HG02610 (cell line): ENCODE data around the gene OR10G6.
"Not testable (repeated sequence)": the region's sequence is repeated elsewhere in the genome, so short reads cannot be mapped to it uniquely, and the experiment has no call there.

Experiments
- ATAC-seq: cut with Tn5 transposase; IDR thresholded peaks from one replicate; pipeline ENCODE4 v1.9.1; 2021; ENCODE audit warnings: mild to moderate bottlenecking, moderate library complexity; ENCODE audit not compliant: unreplicated experiment

Gene OR10G6, protein sequence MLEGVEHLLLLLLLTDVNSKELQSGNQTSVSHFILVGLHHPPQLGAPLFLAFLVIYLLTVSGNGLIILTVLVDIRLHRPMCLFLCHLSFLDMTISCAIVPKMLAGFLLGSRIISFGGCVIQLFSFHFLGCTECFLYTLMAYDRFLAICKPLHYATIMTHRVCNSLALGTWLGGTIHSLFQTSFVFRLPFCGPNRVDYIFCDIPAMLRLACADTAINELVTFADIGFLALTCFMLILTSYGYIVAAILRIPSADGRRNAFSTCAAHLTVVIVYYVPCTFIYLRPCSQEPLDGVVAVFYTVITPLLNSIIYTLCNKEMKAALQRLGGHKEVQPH

DNA sequence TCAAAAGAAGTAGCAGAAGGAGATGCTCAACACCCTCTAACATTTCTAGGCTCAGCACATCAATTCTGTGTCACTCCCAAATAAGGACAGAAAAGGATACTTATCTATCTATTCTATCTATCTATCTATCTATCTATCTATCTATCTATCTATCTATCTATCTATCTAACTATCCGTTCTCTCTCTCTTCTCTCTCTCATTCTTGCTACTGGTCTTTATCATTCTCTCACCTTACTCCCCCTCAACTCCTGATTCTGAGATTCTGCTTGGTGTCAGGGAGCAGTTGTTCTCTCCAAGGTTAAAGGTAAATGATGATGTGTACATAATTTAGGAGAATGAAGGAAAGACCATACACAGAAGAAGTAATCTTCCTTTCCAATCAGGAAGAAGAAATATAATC is at the start of gene OR10G6:
Gene OR10G6 (minus strand): TSS at position 43 of the 400 bp plus-strand sequence. CDS start 0 bp downstream, at position 43.
- no peak for ATAC-seq

DNA sequence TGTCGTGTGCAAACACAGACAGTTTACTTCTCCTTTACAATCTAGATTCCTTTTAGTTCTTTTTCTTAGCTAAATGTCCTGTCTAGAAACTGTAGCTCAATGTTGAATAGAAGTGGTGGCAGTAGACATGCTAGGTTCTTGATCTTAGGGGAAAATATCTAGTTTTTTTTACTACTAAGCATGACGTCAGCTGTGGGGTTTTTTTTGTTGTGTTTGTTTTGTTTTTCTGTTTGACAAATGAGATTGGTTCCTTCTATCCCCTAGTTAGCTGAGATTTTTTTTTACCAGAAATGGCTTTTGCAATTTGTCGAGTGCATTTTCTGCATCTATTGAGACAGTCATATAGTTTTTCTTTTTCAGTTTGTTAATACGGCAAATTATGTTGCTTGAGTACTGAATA is 48.5 kb upstream of the OR10G6 start:
- no peak for ATAC-seq

DNA sequence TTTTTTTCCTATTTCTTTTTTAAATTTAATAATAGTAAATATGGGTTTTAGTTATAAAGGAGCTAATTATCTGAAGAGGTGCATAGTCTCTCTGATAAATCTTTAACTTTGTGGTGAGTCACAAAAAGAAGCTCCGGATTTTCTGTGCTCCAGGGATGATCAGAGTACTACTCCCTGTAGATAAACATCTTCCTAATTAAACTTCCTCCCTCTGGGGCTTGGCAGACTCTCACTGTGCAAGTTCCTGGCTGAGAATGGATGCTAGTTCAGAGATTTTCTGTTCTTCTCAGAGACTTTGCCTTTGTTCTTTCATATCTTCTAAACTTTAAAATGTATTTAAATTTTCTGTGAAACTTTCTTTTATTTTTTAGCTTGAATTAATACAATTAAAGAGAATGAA is 46.3 kb upstream of the OR10G6 start, which contains the start of gene OR10G7:
Gene OR10G7 (minus strand): TSS at position 72 of the 400 bp plus-strand sequence. CDS start 2,324 bp downstream, outside the sequence.
- ATAC-seq: no peak

DNA sequence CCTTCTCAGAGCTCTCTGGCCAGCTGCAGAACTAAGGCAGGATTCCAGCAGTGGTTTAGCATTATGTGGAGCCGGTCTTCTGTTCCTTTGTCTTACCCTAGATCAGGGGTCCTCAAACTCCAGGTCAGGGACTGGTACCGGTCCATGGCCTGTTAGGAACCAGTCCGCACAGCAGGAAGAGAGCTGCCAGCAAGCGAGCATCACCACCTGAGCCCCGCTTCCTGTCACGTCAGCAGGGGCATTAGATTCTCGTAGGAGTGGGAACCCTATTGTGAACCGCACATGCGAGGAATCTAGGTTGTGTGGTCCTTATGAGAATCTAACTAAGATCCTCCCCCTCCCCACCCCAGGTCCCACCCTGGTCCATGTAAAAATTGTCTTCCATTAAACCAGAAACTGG is 44.6 kb upstream of the OR10G6 start:
- ATAC-seq: no peak

DNA sequence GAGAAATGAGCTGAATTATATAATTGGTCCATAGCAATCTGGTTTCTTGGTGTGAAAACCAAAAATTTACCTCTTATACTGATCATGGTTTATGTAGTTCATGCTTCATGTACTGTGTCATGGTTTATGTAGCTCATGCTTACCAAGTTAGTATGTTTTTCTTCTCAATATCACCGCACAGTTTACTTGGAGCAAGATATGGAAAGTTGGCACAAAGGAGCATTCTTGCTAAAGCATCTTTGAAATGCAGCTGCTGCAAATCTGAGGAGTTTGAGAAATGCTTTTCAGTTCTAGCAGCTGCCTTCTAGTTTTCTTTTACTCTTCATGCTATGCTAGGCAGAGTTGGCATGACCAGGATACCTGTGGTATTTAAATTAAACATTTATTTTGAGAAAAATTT is 41.7 kb upstream of the OR10G6 start:
- ATAC-seq: no peak

DNA sequence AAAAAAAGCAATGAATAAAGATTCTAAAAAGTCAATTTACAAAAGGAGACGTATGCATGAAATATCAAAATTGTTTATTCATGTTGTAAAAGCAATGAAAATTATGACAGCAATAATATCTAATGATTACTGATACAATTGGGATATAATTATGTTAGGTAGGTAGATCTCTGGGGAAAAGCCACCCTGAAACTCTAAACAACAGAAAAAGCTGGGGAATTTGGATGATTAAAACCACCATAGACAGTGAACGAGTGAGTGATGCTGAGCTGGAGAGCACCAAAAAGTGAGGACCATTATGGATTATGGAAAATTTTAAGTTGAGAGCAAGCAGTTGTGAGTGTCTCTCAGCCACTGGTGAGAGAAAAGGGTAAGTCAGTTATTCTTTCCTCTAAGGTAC is 31.5 kb upstream of the OR10G6 start, which contains the start of gene OR10G8:
Gene OR10G8 (plus strand): TSS at position 301 of the 400 bp plus-strand sequence. CDS start 2,825 bp downstream, outside the sequence.
- ATAC-seq: no peak

DNA sequence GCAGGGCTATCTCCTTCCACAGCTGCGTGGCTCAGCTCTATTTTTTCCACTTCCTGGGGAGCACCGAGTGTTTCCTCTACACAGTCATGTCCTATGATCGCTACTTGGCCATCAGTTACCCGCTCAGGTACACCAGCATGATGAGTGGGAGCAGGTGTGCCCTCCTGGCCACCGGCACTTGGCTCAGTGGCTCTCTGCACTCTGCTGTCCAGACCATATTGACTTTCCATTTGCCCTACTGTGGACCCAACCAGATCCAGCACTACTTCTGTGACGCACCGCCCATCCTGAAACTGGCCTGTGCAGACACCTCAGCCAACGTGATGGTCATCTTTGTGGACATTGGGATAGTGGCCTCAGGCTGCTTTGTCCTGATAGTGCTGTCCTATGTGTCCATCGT is 20.9 kb upstream of the OR10G6 start:
- ATAC-seq: not testable (repeated sequence)

DNA sequence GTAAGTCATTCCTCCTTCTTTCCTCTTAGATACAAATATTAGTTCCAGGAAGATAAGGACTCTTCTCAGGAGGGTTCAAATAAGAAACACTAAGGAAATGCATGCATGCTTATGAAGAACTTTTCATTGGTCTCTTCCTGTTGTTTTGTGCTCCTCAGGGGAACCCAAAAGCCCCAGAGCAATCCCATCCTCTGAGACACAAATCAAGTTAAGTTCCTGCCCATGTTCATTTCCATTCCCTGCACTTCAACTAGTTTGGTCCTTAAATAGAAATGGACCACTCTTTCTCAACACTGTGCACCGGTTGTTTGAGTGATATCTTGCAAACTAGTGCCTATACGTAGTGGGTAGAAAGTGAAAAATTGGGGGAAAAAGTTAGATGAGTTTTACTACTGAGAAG is 17.7 kb upstream of the OR10G6 start, which contains the start of gene OR10G4:
Gene OR10G4 (plus strand): TSS at position 301 of the 400 bp plus-strand sequence. CDS start 2,578 bp downstream, outside the sequence.
- ATAC-seq: no peak

DNA sequence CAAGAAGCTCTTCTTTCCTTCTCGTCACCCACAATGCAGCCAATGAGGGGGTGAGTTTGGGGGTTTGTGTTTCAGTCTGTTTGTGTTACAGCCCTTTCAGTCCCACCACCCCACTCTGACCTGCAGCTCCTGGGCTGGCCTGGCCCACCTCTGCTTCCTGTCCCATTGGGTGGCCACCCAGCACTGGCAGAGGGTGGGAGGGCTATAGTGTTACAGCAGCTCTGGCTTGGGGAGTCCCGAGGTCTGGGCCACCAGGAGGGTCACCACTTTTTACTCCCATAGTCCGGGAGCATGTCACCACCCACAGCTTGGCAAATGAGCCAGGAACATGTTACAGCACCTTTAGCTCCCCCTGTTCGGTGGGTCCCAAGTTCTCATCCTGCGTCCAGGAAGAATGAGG is 15.7 kb downstream of the OR10G6 start:
- ATAC-seq: no peak

DNA sequence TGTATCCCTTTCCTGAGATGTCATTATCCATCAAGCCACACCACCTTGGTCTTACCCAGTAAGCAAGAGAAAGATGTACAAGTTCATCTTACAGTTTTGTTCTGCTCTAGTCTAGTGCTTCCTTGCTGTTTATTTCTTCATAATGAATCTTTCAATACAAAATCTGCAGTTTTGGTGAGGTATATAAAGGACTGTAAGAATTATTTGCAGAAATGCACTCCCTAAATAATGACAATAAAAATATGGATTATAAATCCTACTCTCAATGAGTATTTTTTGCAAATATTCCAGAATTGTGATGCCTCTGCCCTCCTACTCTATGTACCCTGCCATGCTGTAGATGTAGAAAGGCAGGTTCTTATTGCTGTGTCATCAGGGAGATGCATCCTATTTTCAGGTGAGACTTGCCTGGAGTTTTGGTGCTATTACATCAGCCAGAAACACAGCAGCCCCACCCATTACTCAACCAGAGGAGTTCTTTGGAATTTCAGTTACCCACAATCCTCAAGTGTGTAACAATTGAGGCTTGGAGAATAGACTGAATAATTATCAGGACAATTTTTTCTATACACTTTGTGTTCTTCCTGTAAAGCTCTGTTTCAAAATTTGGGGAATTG is 17.1 kb downstream of the OR10G6 start, which contains the start of gene OR10S1:
Gene OR10S1 (minus strand): TSS at position 51 of the 617 bp plus-strand sequence. CDS start 117 bp downstream, outside the sequence.
- ATAC-seq: no peak

DNA sequence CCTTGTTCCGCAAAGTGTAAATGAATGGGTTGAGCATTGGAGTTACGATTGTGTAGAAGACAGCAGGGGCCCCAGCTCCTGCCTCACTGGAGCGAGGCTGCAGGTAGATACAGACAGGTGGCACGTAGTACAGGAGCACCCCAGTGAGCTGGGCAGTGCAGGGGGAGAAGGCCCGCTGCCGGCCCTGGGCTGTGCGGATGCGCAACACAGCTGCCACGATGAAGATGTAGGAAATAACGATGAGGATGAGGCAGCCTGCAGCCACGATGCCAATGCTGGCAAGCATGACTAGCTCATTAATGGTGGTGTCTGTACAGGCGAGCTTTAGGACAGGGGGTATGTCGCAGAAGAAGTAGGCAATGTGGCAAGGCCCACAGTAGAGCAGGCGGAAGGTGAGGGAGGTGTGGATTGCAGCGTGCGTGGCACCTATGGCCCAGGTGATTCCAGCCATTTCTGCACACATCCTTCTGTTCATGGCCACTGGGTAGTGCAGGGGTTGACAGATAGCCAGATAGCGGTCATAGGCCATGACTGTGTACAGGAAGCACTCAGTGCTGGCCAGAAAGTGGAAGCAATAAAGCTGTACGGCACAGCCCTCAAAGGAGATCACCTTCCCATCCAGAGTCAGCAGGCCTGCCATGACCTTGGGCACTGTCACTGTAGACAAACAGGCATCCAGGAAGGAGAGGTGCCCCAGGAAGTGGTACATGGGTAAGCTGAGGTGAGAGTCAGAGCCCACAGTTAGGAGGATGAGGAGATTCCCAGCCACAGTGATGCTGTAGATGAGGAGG is 18.0 kb downstream of the OR10G6 start:
- ATAC-seq: no peak

DNA sequence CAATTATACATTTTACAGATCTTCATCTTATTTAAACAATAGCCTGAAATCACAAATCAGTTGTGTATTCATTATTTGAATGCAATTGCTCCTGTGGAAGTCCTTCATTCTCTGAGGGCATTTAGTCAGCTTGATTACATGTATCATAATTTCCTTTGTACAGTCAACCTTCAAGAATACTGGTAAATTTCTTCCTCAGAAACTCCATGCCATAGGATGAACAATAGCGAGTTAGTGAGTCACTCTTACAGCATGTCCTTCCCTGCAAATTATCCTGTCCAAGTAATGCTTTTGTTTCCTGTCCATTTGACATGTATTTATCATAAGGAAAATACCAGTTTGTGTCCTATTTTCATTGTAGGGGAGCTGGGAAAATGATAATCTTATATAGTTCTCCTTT is 21.1 kb downstream of the OR10G6 start:
- no peak for ATAC-seq

DNA sequence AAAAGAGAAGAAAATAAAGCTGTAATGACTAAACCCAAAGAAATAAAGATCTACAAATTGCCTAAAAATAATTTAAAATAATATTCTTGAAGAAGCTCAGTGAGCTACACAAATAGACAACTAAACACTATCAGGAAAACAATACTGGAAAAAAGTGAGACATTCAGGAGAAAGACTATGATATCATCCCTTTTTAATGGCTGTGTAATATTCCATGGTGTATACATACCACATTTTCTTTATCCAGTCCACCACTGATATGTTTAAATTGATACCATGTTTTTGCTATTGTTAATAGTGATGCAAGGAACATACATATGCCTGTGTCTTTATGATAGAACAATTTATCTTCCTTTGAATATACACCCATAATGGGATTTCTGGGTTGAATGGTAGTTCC is 38.2 kb downstream of the OR10G6 start:
- ATAC-seq: no peak

DNA sequence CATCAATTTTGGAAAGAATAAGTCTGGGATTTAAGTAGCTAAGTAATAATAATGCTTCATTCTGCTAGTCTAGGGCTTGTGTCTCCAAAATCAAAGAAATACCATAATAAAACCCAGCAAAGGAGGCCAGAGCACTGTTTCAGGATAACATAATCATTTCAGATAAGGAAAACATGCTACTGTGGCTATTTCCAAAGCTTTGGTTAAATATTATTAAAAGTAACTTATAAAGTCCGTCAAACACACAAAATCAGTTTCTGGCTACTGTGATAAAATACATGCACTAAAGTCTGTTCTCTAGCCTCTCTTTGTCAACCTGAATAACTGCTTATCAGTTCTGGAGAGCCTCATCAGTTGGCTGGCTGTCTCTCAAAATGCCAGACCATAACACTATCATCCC is 49.8 kb downstream of the OR10G6 start:
- no peak for ATAC-seq
